ENCODE measurements around the gene EFNA2.

- TF ChIP-seq, protein P1, sequence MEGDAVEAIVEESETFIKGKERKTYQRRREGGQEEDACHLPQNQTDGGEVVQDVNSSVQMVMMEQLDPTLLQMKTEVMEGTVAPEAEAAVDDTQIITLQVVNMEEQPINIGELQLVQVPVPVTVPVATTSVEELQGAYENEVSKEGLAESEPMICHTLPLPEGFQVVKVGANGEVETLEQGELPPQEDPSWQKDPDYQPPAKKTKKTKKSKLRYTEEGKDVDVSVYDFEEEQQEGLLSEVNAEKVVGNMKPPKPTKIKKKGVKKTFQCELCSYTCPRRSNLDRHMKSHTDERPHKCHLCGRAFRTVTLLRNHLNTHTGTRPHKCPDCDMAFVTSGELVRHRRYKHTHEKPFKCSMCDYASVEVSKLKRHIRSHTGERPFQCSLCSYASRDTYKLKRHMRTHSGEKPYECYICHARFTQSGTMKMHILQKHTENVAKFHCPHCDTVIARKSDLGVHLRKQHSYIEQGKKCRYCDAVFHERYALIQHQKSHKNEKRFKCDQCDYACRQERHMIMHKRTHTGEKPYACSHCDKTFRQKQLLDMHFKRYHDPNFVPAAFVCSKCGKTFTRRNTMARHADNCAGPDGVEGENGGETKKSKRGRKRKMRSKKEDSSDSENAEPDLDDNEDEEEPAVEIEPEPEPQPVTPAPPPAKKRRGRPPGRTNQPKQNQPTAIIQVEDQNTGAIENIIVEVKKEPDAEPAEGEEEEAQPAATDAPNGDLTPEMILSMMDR (IDR thresholded peaks at IDR 0.05), result no peak
- TF ChIP-seq POLR2A (IDR thresholded peaks at IDR 0.05), result no peak
Observed at GRCh38 chr19:1283207-1283916, 2.3 kb upstream of the EFNA2 start.
